Measurements from ENCODE around the gene HSPA6. TPM values are rescaled to one million over a fixed set of nuclear protein-coding genes. Genes with fewer than 3 reads are reported as not detected.

Gene HSPA6
- total RNA-seq, 1 donor from 2014 or later: 0.68 TPM

GRCh38 chr1:161506336-161507223 is 17.8 kb upstream of the HSPA6 start:
- DNase-seq (ENCODE audit: low read depth) (no peak), FAIRE-seq (no peak)
- no peak overlapping the region for H3K4me3 ChIP-seq (ENCODE audit: insufficient read depth, low read depth, low read length)
- H3K27me3 ChIP-seq (ENCODE audit: insufficient read depth, low read length): peaks cover 3% of the 10 kb centered on the region
- Mint-ChIP-seq H3K36me3 (ENCODE audit: low read depth, unreplicated experiment) (no peaks in the 10 kb centered on the region), H3K9me3 (ENCODE audit: unreplicated experiment) (no peaks in the 10 kb centered on the region), H3K4me1 (ENCODE audit: low read depth, unreplicated experiment) (peaks cover 9% of the 10 kb centered on the region), H3K27ac (ENCODE audit: unreplicated experiment) (peak overlapping the region; percentile 53), H3K27me3 (ENCODE audit: low read depth, unreplicated experiment) (no peaks in the 10 kb centered on the region), H3K4me3 (ENCODE audit: unreplicated experiment) (no peak overlapping the region)
- no peak overlapping the region for H3K27ac ChIP-seq (ENCODE audit: low read depth, low read length)
- H3K9ac ChIP-seq (ENCODE audit: low read length): no peak overlapping the region
- H4K20me1 ChIP-seq (ENCODE audit: insufficient read depth, low read length): no peaks in the 10 kb centered on the region
- peak overlapping the region; percentile 15 for H3K4me2 ChIP-seq (ENCODE audit: low read length)
- no peaks in the 10 kb centered on the region for H3K9me3 ChIP-seq (ENCODE audit: insufficient read depth, low read depth, low read length)
- no peaks in the 10 kb centered on the region for H3K79me2 ChIP-seq (ENCODE audit: insufficient read depth, low read length)
- no peaks in the 10 kb centered on the region for H3K36me3 ChIP-seq (ENCODE audit: insufficient read depth, low read length)
- H2AFZ ChIP-seq (ENCODE audit: low read depth, low read length): no peak overlapping the region
- no peak for TF ChIP-seq CTCF (IDR thresholded peaks at IDR 0.05; ENCODE audit: insufficient read depth, low read depth, low read length)
- TF ChIP-seq EZH2 (IDR thresholded peaks at IDR 0.05; ENCODE audit: insufficient read depth, low read length): no peak
- no peaks in the 10 kb centered on the region for H3K4me1 ChIP-seq (ENCODE audit: insufficient read depth, low read length)

GRCh38 chr1:161510477-161510876 is 13.9 kb upstream of the HSPA6 start:
- no peak for FAIRE-seq
- H4K20me1 ChIP-seq (ENCODE audit: insufficient read depth, low read length): no peaks in the 10 kb centered on the region

More at GRCh38 chr1:161510477-161510876, 13.9 kb upstream of the HSPA6 start:
- H3K4me3 ChIP-seq (ENCODE audit: insufficient read depth, low read depth, low read length): no peak overlapping the region
- DNase-seq (ENCODE audit: low read depth): no peak
- TF ChIP-seq CTCF (IDR thresholded peaks at IDR 0.05; ENCODE audit: insufficient read depth, low read depth, low read length) (no peak), EZH2 (IDR thresholded peaks at IDR 0.05; ENCODE audit: insufficient read depth, low read length) (no peak)
- H3K36me3 ChIP-seq (ENCODE audit: insufficient read depth, low read length): no peaks in the 10 kb centered on the region
- Mint-ChIP-seq H3K27ac (ENCODE audit: unreplicated experiment) (no peak overlapping the region), H3K9me3 (ENCODE audit: unreplicated experiment) (no peaks in the 10 kb centered on the region), H3K4me1 (ENCODE audit: low read depth, unreplicated experiment) (peaks cover 20% of the 10 kb centered on the region), H3K36me3 (ENCODE audit: low read depth, unreplicated experiment) (no peaks in the 10 kb centered on the region), H3K27me3 (ENCODE audit: low read depth, unreplicated experiment) (no peaks in the 10 kb centered on the region), H3K4me3 (ENCODE audit: unreplicated experiment) (no peak overlapping the region)
- H3K27me3 ChIP-seq (ENCODE audit: insufficient read depth, low read length): no peaks in the 10 kb centered on the region
- H3K4me2 ChIP-seq (ENCODE audit: low read length): no peak overlapping the region
- H3K27ac ChIP-seq (ENCODE audit: low read depth, low read length): no peak overlapping the region
- H3K4me1 ChIP-seq (ENCODE audit: insufficient read depth, low read length): no peaks in the 10 kb centered on the region
- no peak overlapping the region for H3K9ac ChIP-seq (ENCODE audit: low read length)
- H3K79me2 ChIP-seq (ENCODE audit: insufficient read depth, low read length): no peaks in the 10 kb centered on the region
- H3K9me3 ChIP-seq (ENCODE audit: insufficient read depth, low read depth, low read length): no peaks in the 10 kb centered on the region
- H2AFZ ChIP-seq (ENCODE audit: low read depth, low read length): no peak overlapping the region

Measured in astrocyte (in vitro differentiated cells and primary cell).